Measurements from ENCODE around the gene ERVK3-1. TPM values are rescaled to one million over a fixed set of nuclear protein-coding genes. Genes with fewer than 3 reads are reported as not detected.
"Not testable (repeated sequence)": the region's sequence is repeated elsewhere in the genome, so short reads cannot be mapped to it uniquely, and the experiment has no call there.

Gene ERVK3-1
- total and polyA plus RNA-seq, 8 donors: 25.4 to 52.5 (median 48.1) TPM

DNA sequence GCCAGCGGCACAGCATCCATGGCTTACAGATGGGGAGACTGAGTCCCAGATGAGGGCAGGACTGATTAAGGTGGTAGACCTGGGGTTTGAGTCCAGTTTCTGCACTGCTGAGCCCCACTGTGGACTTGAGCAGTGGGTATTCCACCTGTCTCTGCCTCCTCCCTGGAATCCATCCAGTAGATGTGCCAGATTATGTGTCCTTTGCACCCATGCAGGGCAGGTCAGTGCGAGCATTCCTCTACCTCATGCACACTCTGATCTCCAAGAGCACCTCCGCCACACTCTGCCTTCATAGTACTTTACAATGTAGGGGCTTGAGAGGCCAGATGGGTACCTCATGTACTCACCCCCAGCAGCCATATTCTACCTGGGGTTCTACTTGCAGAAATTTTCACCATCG, 31.6 kb downstream of the ERVK3-1 start:
- no peak overlapping the region for H3K27ac ChIP-seq
- intact Hi-C loops (cut with DNase I): no loop called here

DNA sequence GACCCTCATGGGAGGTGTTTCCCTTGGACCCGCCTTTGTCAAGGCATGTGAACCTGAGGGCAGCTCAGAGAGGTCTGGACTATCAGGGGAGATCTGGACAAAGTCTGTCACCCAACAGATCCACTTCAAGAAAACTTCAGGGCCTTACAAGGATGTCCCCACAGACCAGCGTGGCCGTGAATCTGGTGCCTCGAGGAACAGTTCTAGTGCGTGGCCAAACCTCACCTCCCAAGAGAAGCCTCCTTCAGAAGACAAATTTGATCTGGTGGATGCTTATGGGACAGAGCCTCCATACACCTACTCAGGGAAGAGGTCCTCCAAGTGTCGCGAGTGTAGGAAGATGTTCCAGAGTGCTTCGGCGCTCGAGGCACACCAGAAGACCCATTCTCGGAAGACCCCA, 33.2 kb downstream of the ERVK3-1 start:
- intact Hi-C loops (cut with DNase I): no loop called here
- no peak overlapping the region for H3K4me3 ChIP-seq
- H3K27me3 ChIP-seq: no peaks in the 10 kb centered on the region
- H3K4me1 ChIP-seq: no peaks in the 10 kb centered on the region
- no peak for DNase-seq
- H3K27ac ChIP-seq: no peak overlapping the region
- peaks cover 0 to 67% of the 10 kb centered on the region in 2 donors for H3K36me3 ChIP-seq
- no peaks in the 10 kb centered on the region for H3K9me3 ChIP-seq
- no peak for ATAC-seq
- TF ChIP-seq, protein P1, sequence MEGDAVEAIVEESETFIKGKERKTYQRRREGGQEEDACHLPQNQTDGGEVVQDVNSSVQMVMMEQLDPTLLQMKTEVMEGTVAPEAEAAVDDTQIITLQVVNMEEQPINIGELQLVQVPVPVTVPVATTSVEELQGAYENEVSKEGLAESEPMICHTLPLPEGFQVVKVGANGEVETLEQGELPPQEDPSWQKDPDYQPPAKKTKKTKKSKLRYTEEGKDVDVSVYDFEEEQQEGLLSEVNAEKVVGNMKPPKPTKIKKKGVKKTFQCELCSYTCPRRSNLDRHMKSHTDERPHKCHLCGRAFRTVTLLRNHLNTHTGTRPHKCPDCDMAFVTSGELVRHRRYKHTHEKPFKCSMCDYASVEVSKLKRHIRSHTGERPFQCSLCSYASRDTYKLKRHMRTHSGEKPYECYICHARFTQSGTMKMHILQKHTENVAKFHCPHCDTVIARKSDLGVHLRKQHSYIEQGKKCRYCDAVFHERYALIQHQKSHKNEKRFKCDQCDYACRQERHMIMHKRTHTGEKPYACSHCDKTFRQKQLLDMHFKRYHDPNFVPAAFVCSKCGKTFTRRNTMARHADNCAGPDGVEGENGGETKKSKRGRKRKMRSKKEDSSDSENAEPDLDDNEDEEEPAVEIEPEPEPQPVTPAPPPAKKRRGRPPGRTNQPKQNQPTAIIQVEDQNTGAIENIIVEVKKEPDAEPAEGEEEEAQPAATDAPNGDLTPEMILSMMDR (IDR thresholded peaks at IDR 0.05): no peak

More for the DNA sequence above, 31.6 kb downstream of the ERVK3-1 start:
- Histone ChIP-seq H3K9me3 (no peaks in the 10 kb centered on the region), H3K27me3 (no peaks in the 10 kb centered on the region), H3K4me3 (no peak overlapping the region), H3K4me1 (no peaks in the 10 kb centered on the region), H3K36me3 (peaks cover 0 to 66% of the 10 kb centered on the region in 2 donors)
- no peak for ATAC-seq
- DNase-seq: no peak
- TF ChIP-seq, protein P1 (IDR thresholded peaks at IDR 0.05): no peak

DNA sequence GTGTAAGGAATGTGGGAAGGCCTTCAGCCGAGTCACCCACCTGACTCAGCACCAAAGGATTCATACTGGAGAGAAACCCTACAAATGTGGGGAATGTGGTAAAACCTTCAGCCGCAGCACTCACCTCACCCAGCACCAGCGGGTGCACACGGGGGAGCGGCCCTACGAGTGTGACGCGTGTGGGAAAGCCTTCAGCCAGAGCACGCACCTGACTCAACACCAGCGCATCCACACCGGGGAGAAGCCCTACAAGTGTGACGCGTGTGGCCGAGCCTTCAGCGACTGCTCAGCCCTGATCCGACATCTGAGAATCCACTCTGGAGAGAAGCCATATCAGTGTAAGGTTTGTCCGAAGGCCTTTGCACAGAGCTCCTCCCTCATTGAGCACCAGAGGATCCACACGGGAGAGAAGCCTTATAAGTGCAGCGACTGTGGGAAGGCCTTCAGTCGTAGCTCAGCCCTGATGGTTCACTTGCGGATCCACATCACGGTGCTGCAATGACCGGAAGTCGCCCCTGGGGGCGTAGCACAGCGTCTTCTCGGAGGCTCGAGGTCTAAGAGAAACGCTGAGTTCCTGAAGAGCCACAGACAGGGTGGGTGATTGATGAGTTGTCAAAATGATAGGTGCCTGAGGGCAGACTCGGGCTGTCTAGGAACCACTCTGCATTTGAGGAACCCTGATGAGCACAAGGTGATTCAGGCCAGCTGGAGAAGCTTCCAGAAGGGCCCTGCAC, 33.8 kb downstream of the ERVK3-1 start:
- H3K27ac ChIP-seq: no peak overlapping the region
- H3K9me3 ChIP-seq: no peaks in the 10 kb centered on the region
- ATAC-seq: no peak
- H3K4me1 ChIP-seq: no peaks in the 10 kb centered on the region
- intact Hi-C loops (cut with DNase I): no loop called here
- TF ChIP-seq, protein P1 (IDR thresholded peaks at IDR 0.05): no peak
- no peaks in the 10 kb centered on the region for H3K27me3 ChIP-seq
- peaks cover 0 to 67% of the 10 kb centered on the region in 2 donors for H3K36me3 ChIP-seq
- no peak for DNase-seq
- no peak overlapping the region for H3K4me3 ChIP-seq

DNA sequence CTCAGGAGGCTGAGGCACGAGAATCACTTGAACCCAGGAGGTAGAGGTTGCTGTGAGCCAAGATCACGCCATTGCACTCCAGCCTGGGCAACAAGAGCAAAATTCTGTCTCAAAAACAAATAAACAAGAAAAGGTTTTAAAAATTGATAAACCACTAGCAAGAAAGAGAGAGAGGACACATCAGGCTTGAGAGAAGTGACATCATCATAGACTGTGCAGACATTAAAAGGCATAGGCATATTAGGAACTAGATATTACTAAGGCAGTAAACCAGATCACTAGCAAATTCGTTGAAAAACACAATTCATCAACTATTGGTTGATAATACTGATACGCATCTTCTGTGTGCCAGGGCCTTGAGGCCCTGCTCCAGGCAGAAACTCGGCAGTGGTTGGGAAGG, 40.4 kb downstream of the ERVK3-1 start:
- Histone ChIP-seq H3K27me3 (peaks cover 28 to 53% of the 10 kb centered on the region in 2 donors), H3K36me3 (peaks cover 0 to 17% of the 10 kb centered on the region in 2 donors), H3K27ac (no peak overlapping the region), H3K4me1 (peaks cover 0 to 27% of the 10 kb centered on the region in 2 donors), H3K9me3 (no peaks in the 10 kb centered on the region), H3K4me3 (no peak overlapping the region)
- no peak for DNase-seq
- ATAC-seq: no peak
- TF ChIP-seq, protein P1 (IDR thresholded peaks at IDR 0.05): no peak
- intact Hi-C loops (cut with DNase I): no loop called here

DNA sequence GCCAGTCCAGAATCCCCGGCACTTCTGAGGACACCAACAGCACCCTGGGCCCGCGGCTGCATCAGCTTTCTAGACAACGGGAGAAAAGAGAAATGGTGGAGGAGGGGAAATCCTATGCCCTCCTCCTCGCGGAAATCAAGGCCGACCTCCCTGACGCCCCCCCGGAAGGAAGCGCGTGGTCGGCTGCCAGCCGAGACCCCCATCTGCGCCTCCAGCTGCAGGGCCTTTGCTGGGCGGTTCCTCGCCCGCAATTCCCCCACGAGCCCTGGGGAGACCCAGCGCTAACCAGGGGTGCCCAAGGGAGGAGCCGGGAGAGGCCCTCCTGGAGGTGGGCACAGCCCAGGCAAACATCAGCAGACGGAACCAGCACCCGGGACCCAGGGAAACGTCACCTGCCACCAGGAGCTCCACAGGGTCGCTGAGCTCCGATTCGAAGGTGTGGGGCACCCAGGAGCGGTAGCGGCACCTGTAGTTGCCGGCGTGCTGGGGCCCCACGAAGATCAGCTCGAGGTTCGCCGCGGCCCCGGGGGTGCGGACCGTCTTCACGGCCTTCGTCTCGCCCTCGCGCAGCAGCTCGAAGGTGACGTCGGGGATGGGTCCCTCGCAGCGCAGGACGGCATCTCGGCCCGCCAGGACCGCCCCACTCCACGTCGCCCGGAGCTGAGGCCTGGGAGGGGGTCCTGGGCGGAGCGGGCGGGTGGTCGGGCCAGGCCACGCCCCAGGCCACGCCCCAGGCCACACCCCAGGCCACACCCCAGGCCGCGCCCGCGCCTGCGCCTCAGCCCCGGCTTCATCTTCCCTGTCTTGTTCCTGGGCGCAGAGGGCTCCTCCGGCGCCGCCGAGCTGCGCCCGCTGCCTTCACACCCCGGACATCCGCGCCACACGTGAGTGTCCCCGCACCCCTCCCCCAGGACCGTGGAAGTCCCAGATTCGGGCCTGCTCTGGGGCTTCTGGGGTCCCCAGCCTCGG, 42.1 kb downstream of the ERVK3-1 start:
- Histone ChIP-seq H3K4me1 (peaks cover 0 to 27% of the 10 kb centered on the region in 2 donors), H3K27me3 (peaks cover 28 to 70% of the 10 kb centered on the region in 2 donors), H3K4me3 (peak overlapping the region; percentile 46 to 70), H3K9me3 (no peaks in the 10 kb centered on the region), H3K36me3 (peaks cover 0 to 5% of the 10 kb centered on the region in 2 donors), H3K27ac (peak overlapping the region; percentile 48 to 79)
- ATAC-seq (peak; percentile 96), DNase-seq (peak in 3 of 4 donors; percentile 26 to 89 (median 69))
- intact Hi-C loops (cut with DNase I): no loop called here
- TF ChIP-seq, protein P1 (IDR thresholded peaks at IDR 0.05): no peak

DNA sequence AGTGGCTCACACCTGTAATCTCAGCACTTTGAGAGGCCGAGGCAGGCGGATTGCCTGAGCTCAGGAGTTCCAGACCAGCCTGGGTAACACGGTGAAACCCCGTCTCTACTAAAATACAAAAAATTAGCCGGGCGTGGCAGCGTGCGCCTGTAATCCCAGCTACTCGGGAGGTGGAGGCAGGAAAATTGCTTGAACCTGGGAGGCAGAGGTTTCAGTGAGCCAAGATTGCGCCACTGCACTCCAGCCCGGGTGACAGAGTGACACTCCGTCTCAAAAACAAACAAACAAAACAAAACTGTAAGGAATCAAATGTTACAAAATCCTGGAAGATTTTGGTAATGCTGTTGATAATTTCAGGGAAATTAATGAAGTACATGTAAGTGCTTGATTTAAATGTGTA, 42.9 kb downstream of the ERVK3-1 start:
- DNase-seq; ATAC-seq; intact Hi-C loops (cut with DNase I); H3K9me3 ChIP-seq; H3K36me3 ChIP-seq; H3K27ac ChIP-seq: not testable (repeated sequence)
- peak overlapping the region; percentile 46 to 70 for H3K4me3 ChIP-seq
- H3K4me1 ChIP-seq: peaks cover 0 to 27% of the 10 kb centered on the region in 2 donors
- H3K27me3 ChIP-seq: peaks cover 28 to 78% of the 10 kb centered on the region in 2 donors

Data from left lung (tissue), 10 donors.